NCI-H510A treated with DMSO at 0.1 percent for 48 hours (cell line): ENCODE measurements around the gene SLC24A4.

ENCODE experiments used
- DNase-seq: peaks from one replicate; lab custom pipeline; 2025; lab: John Stamatoyannopoulos, UW

Gene SLC24A4

GRCh38 chr14:92323011-92323915 lies at the start of gene SLC24A4:
Gene SLC24A4 (plus strand): TSS chr14:92323165. CDS start chr14:92323831, 666 bp downstream.
- no peak for DNase-seq

GRCh38 chr14:92273166-92273565 lies 49.8 kb upstream of the SLC24A4 start:
- DNase-seq, result no peak

- no peak for DNase-seq
Measured at GRCh38 chr14:92274055-92274454, 48.9 kb upstream of the SLC24A4 start.

- no peak for DNase-seq
Measured at GRCh38 chr14:92276074-92276473, 46.9 kb upstream of the SLC24A4 start.

GRCh38 chr14:92277031-92277430 lies 45.9 kb upstream of the SLC24A4 start:
- no peak for DNase-seq

- DNase-seq, result no peak
Measured at GRCh38 chr14:92280554-92281262, 42.3 kb upstream of the SLC24A4 start.

- DNase-seq, result no peak
Measured at GRCh38 chr14:92282669-92283068, 40.3 kb upstream of the SLC24A4 start.

GRCh38 chr14:92285311-92285710 lies 37.7 kb upstream of the SLC24A4 start:
- no peak for DNase-seq

- DNase-seq, result no peak
Measured at GRCh38 chr14:92287987-92288386, 35.0 kb upstream of the SLC24A4 start.

GRCh38 chr14:92288994-92289660 lies 33.8 kb upstream of the SLC24A4 start:
- DNase-seq, result no peak

GRCh38 chr14:92292673-92293072 lies 30.3 kb upstream of the SLC24A4 start:
- DNase-seq, result no peak

GRCh38 chr14:92294506-92294905 lies 28.5 kb upstream of the SLC24A4 start:
- DNase-seq, result no peak

GRCh38 chr14:92297818-92298595 lies 25.0 kb upstream of the SLC24A4 start:
- no peak for DNase-seq

GRCh38 chr14:92302481-92302880 lies 20.5 kb upstream of the SLC24A4 start:
- no peak for DNase-seq

GRCh38 chr14:92308716-92309115 lies 14.2 kb upstream of the SLC24A4 start:
- DNase-seq, result no peak

GRCh38 chr14:92309968-92310530 lies 12.9 kb upstream of the SLC24A4 start:
- no peak for DNase-seq

GRCh38 chr14:92310776-92311375 lies 12.1 kb upstream of the SLC24A4 start:
- DNase-seq, result no peak

- no peak for DNase-seq
Measured at GRCh38 chr14:92314182-92314581, 8.8 kb upstream of the SLC24A4 start.

GRCh38 chr14:92315050-92315805 lies 7.7 kb upstream of the SLC24A4 start:
- DNase-seq, result no peak

GRCh38 chr14:92316176-92316575 lies 6.8 kb upstream of the SLC24A4 start:
- DNase-seq, result no peak
